HL-60 (cell line): ENCODE results near the gene FBN2.

Source experiments
- DNase-seq, 2 experiments: peaks; one replicate each; pipeline ENCODE4 v3.0.0-alpha.2; 2010 to 2020; ENCODE audit warnings: low read depth in 1 of 2, low spot score in 1 of 2
- H3K27ac ChIP-seq: fragments of 250-450 bp; sonication (Bioruptor Pico); replicated peaks from 2 replicates; pipeline ENCODE4 v1.5.1; 2020; ENCODE audit warnings: mild to moderate bottlenecking, moderate library complexity
- H3K27me3 ChIP-seq: fragments of 250-450 bp; sonication (Bioruptor Pico); 2 replicates; pipeline ENCODE4 v1.5.1; 2021; ENCODE audit warnings: mild to moderate bottlenecking, moderate library complexity; ENCODE audit not compliant: insufficient read depth, poor library complexity, severe bottlenecking
- H3K4me3 ChIP-seq: replicated peaks from 2 replicates; pipeline ENCODE4 v1.5.1; 2011; ENCODE audit warnings: mild to moderate bottlenecking, control low read depth, low read length; ENCODE audit not compliant: insufficient read depth
- GABPA ChIP-seq: IDR thresholded peaks from 2 replicates; pipeline ENCODE4 v1.6.1; 2012; ENCODE audit warnings: low read depth
- POLR2AphosphoS5 ChIP-seq: IDR thresholded peaks from 2 replicates; pipeline ENCODE4 v1.6.1; 2012; ENCODE audit warnings: low read depth
- SPI1 ChIP-seq: IDR thresholded peaks from 2 replicates; pipeline ENCODE4 v1.6.1; 2012; ENCODE audit warnings: low read depth, mild to moderate bottlenecking, borderline replicate concordance
- TF ChIP-seq, protein P1 (sequence below): IDR thresholded peaks from one replicate; pipeline ENCODE4 v1.5.1; 2011; ENCODE audit warnings: low read length, control low read depth, inconsistent platforms; ENCODE audit not compliant: insufficient read depth
- TF ChIP-seq, protein P2 (sequence below): IDR thresholded peaks from 2 replicates; pipeline ENCODE4 v1.6.1; 2012; ENCODE audit warnings: low read depth; ENCODE audit not compliant: insufficient replicate concordance

FBN2 gene

DNA sequence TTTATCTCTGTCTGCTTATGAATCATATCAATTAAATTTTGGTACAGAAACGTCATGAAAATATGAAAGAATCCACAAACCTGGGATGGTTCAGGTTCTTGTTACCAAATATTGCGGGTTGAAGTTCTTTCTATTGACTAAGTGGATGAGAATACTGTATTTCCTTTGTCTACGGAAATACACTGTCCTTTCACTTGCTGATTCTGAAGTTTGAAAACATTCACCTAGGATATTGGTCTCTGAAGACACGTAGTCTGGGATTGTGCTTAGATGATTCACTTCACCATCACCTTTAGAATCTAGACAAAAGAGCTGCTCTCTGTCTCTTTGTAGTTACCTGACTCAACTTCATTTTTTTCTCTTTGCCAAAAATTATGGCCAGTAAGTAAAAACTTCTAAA lies 222.4 kb downstream of the FBN2 start:
- DNase-seq: no peak
- no peak overlapping the region for H3K4me3 ChIP-seq
- no peaks in the 10 kb centered on the region for H3K27me3 ChIP-seq
- TF ChIP-seq, protein P1, sequence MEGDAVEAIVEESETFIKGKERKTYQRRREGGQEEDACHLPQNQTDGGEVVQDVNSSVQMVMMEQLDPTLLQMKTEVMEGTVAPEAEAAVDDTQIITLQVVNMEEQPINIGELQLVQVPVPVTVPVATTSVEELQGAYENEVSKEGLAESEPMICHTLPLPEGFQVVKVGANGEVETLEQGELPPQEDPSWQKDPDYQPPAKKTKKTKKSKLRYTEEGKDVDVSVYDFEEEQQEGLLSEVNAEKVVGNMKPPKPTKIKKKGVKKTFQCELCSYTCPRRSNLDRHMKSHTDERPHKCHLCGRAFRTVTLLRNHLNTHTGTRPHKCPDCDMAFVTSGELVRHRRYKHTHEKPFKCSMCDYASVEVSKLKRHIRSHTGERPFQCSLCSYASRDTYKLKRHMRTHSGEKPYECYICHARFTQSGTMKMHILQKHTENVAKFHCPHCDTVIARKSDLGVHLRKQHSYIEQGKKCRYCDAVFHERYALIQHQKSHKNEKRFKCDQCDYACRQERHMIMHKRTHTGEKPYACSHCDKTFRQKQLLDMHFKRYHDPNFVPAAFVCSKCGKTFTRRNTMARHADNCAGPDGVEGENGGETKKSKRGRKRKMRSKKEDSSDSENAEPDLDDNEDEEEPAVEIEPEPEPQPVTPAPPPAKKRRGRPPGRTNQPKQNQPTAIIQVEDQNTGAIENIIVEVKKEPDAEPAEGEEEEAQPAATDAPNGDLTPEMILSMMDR: no peak
- TF ChIP-seq, protein P2, sequence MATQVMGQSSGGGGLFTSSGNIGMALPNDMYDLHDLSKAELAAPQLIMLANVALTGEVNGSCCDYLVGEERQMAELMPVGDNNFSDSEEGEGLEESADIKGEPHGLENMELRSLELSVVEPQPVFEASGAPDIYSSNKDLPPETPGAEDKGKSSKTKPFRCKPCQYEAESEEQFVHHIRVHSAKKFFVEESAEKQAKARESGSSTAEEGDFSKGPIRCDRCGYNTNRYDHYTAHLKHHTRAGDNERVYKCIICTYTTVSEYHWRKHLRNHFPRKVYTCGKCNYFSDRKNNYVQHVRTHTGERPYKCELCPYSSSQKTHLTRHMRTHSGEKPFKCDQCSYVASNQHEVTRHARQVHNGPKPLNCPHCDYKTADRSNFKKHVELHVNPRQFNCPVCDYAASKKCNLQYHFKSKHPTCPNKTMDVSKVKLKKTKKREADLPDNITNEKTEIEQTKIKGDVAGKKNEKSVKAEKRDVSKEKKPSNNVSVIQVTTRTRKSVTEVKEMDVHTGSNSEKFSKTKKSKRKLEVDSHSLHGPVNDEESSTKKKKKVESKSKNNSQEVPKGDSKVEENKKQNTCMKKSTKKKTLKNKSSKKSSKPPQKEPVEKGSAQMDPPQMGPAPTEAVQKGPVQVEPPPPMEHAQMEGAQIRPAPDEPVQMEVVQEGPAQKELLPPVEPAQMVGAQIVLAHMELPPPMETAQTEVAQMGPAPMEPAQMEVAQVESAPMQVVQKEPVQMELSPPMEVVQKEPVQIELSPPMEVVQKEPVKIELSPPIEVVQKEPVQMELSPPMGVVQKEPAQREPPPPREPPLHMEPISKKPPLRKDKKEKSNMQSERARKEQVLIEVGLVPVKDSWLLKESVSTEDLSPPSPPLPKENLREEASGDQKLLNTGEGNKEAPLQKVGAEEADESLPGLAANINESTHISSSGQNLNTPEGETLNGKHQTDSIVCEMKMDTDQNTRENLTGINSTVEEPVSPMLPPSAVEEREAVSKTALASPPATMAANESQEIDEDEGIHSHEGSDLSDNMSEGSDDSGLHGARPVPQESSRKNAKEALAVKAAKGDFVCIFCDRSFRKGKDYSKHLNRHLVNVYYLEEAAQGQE: no peak
- TF ChIP-seq SPI1 (no peak), GABPA (no peak), POLR2AphosphoS5 (no peak)
- no peak overlapping the region for H3K27ac ChIP-seq

DNA sequence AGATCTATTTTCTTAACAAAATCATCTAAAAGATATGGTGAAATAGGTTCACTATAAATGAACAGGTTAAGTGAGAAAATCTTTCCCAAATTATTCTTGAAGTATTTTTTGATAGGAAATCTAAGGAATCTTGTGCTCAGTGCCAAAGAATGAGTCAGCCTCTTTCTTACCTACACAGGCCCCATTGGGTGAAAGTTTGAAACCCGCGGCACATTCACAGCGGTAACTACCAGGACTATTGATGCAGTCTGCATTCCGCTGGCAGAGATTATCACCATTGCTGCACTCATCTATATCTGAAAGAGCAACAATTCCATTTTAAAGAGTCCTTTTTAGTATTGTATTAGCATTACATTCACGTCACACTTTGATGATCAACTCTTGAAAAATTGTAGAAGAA lies 232.7 kb downstream of the FBN2 start:
- TF ChIP-seq POLR2AphosphoS5 (no peak), GABPA (no peak), SPI1 (no peak)
- TF ChIP-seq, protein P1: no peak
- TF ChIP-seq, protein P2: no peak
- Histone ChIP-seq H3K27ac (no peak overlapping the region), H3K4me3 (no peak overlapping the region), H3K27me3 (no peaks in the 10 kb centered on the region)
- DNase-seq: no peak

DNA sequence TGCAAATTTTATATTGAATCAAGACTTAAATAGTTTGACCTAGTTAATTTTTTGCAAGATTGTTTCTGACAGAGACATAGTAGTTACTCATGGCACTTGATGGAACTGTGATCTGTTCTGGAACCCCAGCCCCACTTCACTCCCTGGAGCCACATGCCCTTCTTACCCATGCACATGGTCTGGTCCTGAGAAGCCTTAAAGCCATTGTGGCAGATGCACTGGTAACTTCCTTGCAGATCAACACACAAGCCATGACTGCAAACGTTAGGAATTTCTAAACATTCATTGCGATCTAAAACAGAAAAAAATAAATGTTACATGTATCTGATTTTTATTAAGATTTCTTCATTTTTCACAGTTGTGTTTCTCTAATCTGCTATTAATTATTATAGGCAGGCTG lies 233.3 kb downstream of the FBN2 start:
- no peak for DNase-seq
- H3K27me3 ChIP-seq: no peaks in the 10 kb centered on the region
- TF ChIP-seq, protein P2: no peak
- no peak for TF ChIP-seq POLR2AphosphoS5
- no peak for TF ChIP-seq SPI1
- TF ChIP-seq, protein P1: no peak
- no peak for TF ChIP-seq GABPA
- no peak overlapping the region for H3K27ac ChIP-seq
- no peak overlapping the region for H3K4me3 ChIP-seq
